T1000 (cell line): ENCODE measurements around the gene TMEM53.

ENCODE experiments used
- DNase-seq: peaks from one replicate; lab custom pipeline; 2025; ENCODE audit warnings: mixed read lengths; lab: John Stamatoyannopoulos, UW

Gene TMEM53

DNA sequence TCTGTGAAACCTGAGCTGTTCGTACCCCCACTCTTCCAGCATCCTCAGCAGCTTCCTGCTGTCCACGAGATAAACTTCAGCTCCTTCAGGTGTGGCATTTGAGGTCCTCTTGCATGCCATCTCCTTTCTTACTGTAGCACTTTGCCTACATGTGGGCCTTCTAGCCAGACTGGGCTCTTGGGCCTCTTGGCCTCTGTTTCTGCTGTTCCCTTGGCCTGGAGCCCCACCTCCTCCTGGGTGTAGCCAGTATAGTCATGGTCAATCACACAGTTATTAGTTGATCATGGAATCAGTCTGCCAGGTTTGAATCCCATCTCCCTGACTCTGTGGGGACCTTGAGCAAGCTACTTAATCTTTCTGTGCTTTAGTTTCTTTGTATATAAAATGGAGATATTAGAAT lies 26.4 kb downstream of the TMEM53 start:
- DNase-seq: no peak

GRCh38 chr1:44646261-44647110 lies 27.8 kb downstream of the TMEM53 start:
- DNase-seq: no peak

DNA sequence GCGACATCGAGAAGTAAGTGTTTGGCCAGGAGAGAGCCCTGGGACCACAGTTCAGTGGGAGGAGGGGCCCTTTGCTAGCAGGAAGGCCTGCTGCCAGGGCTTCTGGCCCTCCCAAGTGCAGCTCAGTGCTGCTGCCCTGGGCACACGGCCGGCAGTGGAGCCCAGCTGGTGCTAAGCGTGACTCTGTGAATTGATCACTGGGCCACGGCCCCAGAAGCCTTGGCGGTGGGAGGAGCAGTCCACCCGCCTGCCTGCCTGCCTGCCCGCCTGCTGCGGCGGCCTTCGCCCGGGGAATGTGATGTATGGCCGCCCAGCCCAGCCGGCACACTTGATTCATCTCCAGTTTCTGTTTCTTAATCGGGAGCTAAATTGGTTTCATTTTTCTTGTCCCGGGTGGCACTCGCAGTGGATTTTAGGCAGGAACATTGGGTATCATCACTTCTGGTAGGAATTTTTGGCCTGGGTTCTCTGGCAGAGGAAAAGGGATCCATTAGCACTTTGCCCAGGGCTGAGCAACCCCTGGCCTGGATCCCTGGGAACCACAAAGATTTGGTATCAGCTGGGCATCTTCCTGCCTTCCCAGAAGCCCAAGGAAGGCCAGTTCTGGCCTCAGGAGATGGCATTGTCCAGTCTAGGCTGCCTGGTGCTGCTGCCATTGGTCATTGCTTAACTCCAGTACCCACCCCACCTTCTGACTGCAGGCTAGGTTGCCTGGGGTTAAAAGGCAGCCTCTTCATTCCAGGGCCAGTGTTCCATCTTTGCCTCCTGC lies 28.6 kb downstream of the TMEM53 start:
- no peak for DNase-seq

GRCh38 chr1:44644806-44645205 lies 29.5 kb downstream of the TMEM53 start:
- DNase-seq: no peak

DNA sequence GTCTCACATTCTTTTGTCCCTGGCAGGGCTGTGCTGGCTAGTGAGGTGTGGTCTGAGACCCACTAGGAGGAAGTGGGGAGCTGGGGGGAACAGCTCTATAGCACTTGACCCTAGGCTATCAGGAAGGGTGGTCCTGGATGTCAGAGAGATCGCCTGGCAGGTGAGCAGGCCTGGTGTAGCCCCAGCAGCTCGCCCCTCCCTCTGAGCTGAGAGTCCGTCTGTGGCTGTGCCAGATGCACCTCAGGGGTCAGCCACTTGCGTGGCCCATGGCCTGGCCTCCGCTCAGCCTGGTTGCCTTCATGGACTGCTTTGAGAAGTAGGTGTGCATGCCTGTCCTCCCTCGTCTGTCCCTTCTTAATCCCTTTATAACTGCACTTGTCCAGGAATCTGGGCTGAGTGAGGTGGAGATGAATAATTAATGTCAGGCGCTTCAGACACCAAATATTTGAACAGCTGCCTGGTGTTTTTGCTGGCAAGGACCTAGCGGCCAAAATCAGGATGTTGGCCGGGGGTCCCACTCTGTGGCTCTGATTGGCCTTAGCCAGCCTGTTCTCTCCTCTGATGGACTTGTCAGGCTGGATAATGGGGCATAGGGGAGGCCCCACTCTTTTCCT lies 30.5 kb downstream of the TMEM53 start:
- DNase-seq: no peak

DNA sequence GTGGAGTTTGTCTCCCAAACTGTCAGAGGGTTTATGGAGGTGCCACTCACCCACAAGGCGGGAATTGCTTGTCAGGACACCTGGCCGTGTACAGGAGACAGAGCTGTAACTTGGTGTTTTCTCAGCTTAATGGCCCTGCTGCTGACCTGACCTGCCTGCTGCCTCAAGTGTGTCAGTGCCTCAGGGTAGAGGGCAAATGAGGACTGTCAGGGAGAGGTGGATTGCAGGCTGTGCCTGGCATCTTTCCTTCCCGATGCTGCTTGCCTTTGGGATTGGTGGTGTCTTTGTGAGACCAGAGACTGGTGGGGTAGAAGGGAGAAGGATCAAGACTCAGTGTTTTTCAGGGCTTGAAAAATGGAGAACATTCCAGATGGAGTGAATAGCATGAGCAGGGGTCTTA lies 31.4 kb downstream of the TMEM53 start:
- no peak for DNase-seq

- DNase-seq: no peak
Measured at GRCh38 chr1:44642255-44642654, 32.0 kb downstream of the TMEM53 start.

- no peak for DNase-seq
Measured at GRCh38 chr1:44641126-44642102, 32.9 kb downstream of the TMEM53 start.

DNA sequence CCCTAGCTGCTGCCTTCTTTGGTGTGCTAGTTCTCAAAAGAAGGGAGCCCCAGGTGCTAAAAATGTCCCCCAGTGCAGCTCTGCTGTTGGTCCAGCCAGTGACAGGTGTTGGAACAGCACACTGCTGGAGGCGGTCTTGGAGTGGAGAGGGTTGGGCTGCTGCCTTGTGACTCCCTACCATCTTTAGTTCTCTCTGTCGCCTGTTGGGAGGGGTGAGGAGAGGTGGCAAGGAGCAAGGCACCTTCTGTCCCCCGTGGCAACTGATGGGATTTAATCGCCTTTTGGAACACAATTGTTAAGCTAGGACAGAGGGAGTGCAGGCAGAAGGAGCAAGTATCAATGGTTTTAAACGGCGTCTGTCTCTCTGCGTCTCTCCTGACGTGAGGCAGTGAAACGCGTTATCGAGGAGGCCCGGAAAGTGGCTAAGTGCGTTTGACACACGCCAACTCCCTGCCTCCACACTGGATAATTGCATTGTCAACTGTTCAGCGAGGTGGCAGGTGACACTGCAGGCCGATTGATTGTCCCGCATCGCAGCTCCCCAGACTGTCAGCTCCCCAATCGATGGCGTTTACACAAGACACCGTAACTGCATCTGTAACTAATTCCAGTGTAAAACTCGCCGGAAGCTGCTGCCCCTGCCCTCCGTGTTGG lies 34.0 kb downstream of the TMEM53 start:
- no peak for DNase-seq

DNA sequence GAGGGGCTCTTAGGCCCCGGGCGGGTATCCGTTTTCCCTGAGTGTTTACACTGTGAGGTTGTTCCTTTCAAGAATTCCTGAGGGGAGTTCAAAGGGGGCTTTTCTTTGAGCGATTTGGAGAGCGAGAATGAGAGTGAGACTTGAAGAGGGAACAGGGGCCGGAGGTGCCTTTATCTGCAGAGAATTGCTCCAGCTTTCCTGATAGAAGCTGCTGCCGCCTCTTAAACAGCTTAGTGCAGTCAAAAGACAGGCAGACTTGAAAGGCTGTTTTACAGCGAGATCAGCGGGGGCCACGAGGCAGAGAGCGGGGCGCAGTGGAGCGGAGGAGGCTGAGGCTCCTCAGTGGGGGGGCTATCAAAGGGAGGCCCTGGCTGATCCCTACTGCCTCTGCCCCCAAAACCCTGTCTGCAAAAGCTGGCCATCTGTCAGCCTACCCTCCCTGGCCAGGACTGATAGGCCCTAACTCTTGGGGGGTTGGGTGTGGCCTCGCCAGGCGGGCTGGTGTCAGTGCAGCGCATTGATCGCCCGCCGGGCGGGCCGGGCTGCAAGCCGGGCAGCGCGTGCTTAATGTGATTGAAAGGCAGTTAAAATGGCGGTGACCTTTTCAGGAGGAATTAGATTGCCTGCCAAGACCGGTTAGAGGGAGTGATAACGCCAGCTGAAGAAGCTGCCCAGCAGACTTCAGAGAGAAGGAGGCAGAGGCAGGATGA lies 36.4 kb downstream of the TMEM53 start:
- no peak for DNase-seq

GRCh38 chr1:44636688-44637598 lies 37.3 kb downstream of the TMEM53 start:
- DNase-seq: no peak

DNA sequence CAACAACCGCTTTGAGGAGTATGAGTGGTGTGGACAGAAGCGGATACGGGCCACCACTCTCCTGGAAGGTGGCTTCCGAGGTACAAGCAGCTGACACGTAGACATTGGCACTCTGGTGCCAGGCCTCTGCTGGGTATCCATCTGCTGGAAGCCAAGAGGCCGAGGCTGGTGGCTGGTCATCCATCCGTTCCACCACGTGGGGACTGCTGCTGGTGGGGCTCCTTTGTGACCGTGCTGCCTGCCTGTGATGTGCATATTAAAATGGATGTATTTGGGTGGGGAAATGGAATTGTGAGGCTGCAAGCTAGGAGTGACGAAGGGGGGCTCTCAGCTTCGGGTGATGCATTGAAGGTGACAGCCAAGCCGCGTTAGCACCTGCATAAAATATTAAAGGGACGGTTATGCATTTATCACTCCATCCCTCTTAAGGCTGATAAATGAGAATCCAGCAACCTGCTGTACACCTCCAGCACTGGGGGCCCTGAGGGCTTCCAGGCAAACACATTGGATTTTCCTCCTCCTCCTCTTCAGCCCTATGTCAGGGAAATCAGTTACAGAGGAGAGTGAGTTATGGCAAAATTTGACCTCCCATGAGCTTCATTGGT lies 38.1 kb downstream of the TMEM53 start:
- DNase-seq: no peak

GRCh38 chr1:44635439-44635838 lies 38.8 kb downstream of the TMEM53 start:
- no peak for DNase-seq

DNA sequence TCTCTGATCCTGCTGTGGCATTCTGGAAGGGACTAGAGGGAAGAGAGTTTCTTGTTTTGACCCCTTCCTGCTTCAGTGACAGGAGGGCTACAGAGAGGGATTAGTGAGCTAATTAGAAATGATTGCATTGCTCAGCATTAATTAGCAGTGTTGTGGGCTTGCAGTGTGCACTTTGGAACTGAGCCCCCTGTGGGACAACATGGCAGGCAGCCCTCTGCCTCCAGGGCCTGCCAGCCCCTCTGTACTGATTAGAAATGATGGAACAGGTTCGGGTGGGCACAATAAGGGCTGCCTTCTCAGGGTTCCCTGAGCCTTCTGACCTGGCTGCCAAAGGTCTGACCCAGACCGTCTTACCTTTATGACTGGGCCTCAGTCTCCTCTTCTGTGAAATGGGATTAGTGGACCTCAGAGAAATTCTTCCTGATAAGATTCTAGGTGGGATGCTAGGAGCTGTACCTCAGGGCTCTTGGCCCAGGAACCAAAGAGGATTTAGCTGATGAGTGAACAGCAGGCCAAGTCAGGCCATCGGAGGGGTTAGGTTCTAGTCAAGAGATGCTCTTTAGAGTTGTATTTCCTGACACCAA lies 39.6 kb downstream of the TMEM53 start:
- no peak for DNase-seq

DNA sequence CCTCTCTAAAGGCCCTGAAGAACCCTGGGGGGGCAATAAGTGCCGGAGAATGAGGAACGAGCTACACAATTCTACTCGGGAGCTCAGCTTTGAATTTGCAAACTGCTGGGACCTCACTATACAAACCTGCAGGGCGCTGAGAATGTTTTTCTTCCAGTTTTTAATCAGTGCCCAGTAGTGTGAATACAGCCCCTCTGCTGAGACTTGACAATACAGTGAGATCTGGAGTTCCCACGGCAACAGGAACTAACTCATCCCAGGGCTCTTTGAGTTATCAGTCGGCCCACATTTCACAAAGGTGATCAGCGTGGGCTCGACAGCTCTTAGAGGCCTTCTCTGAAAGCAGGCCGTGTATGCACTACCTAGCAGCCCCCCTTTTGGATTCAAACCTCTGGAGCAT lies 41.7 kb downstream of the TMEM53 start:
- DNase-seq: no peak

DNA sequence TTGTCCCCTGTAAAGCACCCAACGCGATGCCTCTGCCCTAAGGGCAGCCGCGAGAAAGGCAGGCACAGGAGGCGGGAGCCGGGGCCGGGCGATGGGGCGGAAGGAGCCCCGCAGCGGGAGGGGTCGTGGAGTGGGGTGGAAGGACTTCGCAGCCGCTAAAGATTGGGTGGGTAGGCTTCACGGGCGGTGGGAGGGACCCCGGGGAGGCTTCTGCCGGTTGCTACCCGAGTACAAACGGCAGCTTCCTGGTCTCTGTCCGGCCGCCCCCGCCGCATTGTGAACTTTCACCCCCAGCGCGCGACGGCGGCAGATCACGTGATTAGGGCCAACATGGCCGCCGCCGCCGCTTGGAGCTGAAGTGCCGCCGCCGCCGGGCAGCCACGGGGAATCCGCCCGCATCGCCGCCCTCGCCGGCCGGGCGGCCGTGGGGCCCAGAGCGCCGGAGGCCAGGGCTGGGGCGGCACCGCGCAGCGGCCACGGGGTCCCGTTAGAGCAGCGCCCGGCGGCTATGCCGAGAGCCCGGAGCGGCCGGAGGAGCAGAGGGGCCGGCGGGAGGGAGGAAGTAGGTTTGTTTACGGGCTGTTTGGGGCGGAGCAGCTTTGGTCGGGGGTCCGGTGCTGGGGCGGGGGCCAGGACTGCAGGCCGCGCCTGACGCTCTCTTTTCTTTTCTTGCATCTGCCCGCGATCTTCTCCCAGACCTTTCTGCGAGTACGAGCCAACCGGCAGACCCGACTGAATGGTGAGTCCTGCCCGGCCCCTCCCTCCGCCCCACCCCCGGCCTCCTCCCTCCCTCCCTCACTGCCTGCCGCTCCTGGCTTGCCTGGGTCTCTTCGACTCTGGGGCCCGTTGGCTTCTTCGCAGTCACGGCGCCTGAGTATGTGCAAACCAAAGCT lies 42.4 kb downstream of the TMEM53 start:
- DNase-seq: peak; percentile 83

DNA sequence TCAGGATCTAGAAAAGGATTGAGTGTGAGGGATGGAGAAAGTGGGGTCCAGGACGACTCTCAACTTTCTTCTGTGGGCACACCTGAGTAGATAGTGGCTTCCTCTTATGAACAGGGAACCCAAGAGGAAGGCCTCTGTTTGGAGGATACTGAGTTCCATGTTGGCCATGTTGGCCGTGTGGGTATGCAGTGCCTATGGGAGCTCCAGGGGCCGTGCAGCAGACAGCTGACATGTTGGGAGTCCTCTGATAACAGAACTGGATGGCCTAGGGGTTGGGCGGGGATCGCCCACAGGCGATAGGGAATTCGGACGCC lies 43.0 kb downstream of the TMEM53 start:
- DNase-seq: no peak

DNA sequence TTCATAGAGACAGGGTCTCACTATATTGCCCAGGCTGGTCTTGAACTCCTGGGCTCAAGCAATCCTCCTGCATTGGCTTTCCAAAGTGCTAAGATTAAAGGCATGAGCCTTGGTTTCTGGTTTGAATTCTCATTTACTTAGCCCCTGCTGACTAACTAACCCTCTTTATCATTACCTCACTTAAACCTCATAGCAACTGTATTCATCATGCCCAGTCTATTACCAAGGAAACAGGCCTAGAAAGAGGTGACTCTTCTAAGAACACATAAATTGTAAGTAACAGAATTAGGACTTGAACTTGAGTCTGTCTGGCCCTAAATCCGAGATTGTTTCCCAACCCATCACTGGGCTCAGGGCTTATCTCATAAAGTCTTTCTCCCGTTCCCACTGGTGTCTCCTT lies 44.2 kb downstream of the TMEM53 start:
- DNase-seq: no peak
